HepG2 (cell line): Measurements from ENCODE around the gene SLC5A4. TPM values are rescaled to one million over a fixed set of nuclear protein-coding genes. Genes with fewer than 3 reads are reported as not detected.

Experiments
- ATRX ChIP-seq: sonication (generic); formaldehyde crosslinking; IDR thresholded peaks from 2 replicates; pipeline ENCODE4 v1.4.0; 2020; ENCODE audit warnings: missing genetic modification reagents, borderline replicate concordance
- EP300 ChIP-seq, 3 experiments: sonication (generic) in 1 of 3; formaldehyde crosslinking in 1 of 3; IDR thresholded peaks; 2 replicates each; pipeline versions ENCODE4 v1.5.1 to v1.6.1; 2011 to 2020; ENCODE audit warnings: low read depth in 2 of 3, low read length in 2 of 3, borderline replicate concordance in 1 of 3, improper control_type of control experiment in 1 of 3, mild to moderate bottlenecking in 1 of 3, missing genetic modification reagents in 1 of 3, moderate library complexity in 1 of 3
- HMG20A ChIP-seq: IDR thresholded peaks from 2 replicates; pipeline ENCODE4 v1.6.1; 2016; ENCODE audit warnings: borderline replicate concordance
- ISX ChIP-seq: sonication (generic); formaldehyde crosslinking; conservative IDR thresholded peaks from 2 replicates; pipeline ENCODE4 v1.5.0; 2020; ENCODE audit warnings: missing genetic modification reagents
- KLF15 ChIP-seq: sonication (generic); formaldehyde crosslinking; IDR thresholded peaks from 2 replicates; pipeline ENCODE4 v1.8.1; 2023; ENCODE audit warnings: borderline replicate concordance, mild to moderate bottlenecking, inconsistent platforms, missing genetic modification reagents, mixed read lengths
- NRL ChIP-seq: sonication (generic); formaldehyde crosslinking; IDR thresholded peaks from 2 replicates; pipeline ENCODE4 v1.5.0; 2020; ENCODE audit warnings: missing genetic modification reagents, mild to moderate bottlenecking, moderate library complexity, borderline replicate concordance
- TEAD3 ChIP-seq: optimal IDR thresholded peaks from 2 replicates; pipeline ENCODE3; 2016; ENCODE audit warnings: borderline replicate concordance
- ZNF292 ChIP-seq: sonication (generic); formaldehyde crosslinking; IDR thresholded peaks from 2 replicates; pipeline ENCODE4 v1.8.1; 2022; ENCODE audit warnings: mild to moderate bottlenecking, low read depth, missing genetic modification reagents, borderline replicate concordance
- ZNF333 ChIP-seq: sonication (generic); formaldehyde crosslinking; IDR thresholded peaks from 2 replicates; pipeline ENCODE4 v1.4.0; 2020; ENCODE audit warnings: mild to moderate bottlenecking, missing genetic modification reagents, borderline replicate concordance
- ZNF496 ChIP-seq: sonication (generic); formaldehyde crosslinking; IDR thresholded peaks from 2 replicates; pipeline ENCODE4 v1.8.1; 2023; ENCODE audit warnings: mild to moderate bottlenecking, moderate library complexity, missing genetic modification reagents; ENCODE audit not compliant: insufficient replicate concordance
- ZNF530 ChIP-seq: sonication (generic); formaldehyde crosslinking; IDR thresholded peaks from 2 replicates; pipeline ENCODE4 v1.5.0; 2020; ENCODE audit warnings: low read depth, mild to moderate bottlenecking, missing genetic modification reagents
- ZNF563 ChIP-seq: sonication (generic); formaldehyde crosslinking; IDR thresholded peaks from 2 replicates; pipeline ENCODE4 v1.8.0; 2022; ENCODE audit warnings: mild to moderate bottlenecking, moderate library complexity, missing genetic modification reagents
- ZNF644 ChIP-seq: IDR thresholded peaks from 2 replicates; pipeline ENCODE4 v1.6.1; 2016; ENCODE audit warnings: low read depth
- polyA plus RNA-seq, 8 experiments: library from polyadenylated mRNA; depleted of rRNA in 3 of 8; stranded (reverse) in 7 of 8; unstranded in 1 of 8; fragments of >200 nt; fragmentation: Illumina TruSeq in 4 of 8; extraction: Trizol in 4 of 8; gene quantifications; 2 replicates each; pipeline versions ENCODE4 v1.2.1 to v1.2.3, GENCODE V29; 2011 to 2016; ENCODE audit warnings: low read depth in 4 of 8, missing spikeins in 1 of 8, mixed read lengths in 1 of 8; ENCODE audit not compliant: insufficient read depth in 1 of 8
- total RNA-seq, 5 experiments: library from RNA; depleted of rRNA; stranded (reverse); fragments of >200 nt; fragmentation: Illumina TruSeq; extraction: Trizol; gene quantifications; 2 replicates each; pipeline ENCODE4 v1.2.3, GENCODE V29; 2016; ENCODE audit warnings: low read depth in 1 of 5
- TF ChIP-seq, protein P1 (sequence below): sonication (generic); formaldehyde crosslinking; conservative IDR thresholded peaks from 2 replicates; pipeline ENCODE4 v1.8.1; 2023; ENCODE audit warnings: missing genetic modification reagents
- TF ChIP-seq, protein P2 (sequence below): sonication (generic); formaldehyde crosslinking; IDR thresholded peaks from one replicate; pipeline ENCODE4 v1.5.1; 2020; ENCODE audit warnings: mild to moderate bottlenecking, missing genetic modification reagents; ENCODE audit errors: not compliant biosample characterization
- TF ChIP-seq, protein P3 (sequence below): sonication (generic); formaldehyde crosslinking; IDR thresholded peaks from 2 replicates; pipeline ENCODE4 v1.4.0; 2020; ENCODE audit warnings: missing genetic modification reagents

SLC5A4 gene
- total and polyA plus RNA-seq, 2 of the 13 experiments (the other 11 are each of a cell fraction or from before 2014, with no cell fraction given): not detected

DNA sequence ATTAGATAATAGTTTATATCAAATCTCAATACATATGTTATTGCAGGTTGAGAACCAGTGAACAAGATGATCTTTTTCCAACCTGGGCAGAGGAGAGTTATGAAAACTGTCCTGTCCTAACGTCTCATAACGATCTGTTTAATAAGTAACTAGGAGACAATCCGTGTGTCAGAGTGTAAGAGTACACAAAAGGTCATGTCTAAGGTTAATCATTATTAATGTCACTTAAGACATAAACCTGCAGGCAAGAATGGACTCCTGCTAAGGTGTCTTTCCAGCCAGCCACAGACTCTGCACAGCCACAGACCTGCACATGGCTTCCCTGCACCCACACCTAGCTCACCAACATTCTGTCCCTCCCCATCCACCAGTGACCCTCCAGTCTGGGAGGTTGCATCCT is 10.1 kb downstream of the SLC5A4 start (continued):
- TF ChIP-seq, protein P1, sequence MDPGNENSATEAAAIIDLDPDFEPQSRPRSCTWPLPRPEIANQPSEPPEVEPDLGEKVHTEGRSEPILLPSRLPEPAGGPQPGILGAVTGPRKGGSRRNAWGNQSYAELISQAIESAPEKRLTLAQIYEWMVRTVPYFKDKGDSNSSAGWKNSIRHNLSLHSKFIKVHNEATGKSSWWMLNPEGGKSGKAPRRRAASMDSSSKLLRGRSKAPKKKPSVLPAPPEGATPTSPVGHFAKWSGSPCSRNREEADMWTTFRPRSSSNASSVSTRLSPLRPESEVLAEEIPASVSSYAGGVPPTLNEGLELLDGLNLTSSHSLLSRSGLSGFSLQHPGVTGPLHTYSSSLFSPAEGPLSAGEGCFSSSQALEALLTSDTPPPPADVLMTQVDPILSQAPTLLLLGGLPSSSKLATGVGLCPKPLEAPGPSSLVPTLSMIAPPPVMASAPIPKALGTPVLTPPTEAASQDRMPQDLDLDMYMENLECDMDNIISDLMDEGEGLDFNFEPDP: no peak
- TF ChIP-seq TEAD3: no peak
- no peak for TF ChIP-seq EP300 (IDR thresholded peaks at IDR 0.05; ENCODE audit: low read depth in 2 of 2, low read length in 2 of 2)
- TF ChIP-seq EP300 (CRISPR knock-in tag; IDR thresholded peaks at IDR 0.05; ENCODE audit: borderline replicate concordance): no peak
- TF ChIP-seq ATRX (CRISPR knock-in tag): no peak
- no peak for TF ChIP-seq ZNF292 (CRISPR knock-in tag)
- no peak for TF ChIP-seq ZNF496 (CRISPR knock-in tag)
- no peak for TF ChIP-seq ZNF530 (CRISPR knock-in tag)
- TF ChIP-seq HMG20A (CRISPR knock-in tag): no peak; the same call in 1 of the 2 replicates
- no peak for TF ChIP-seq ZNF644
- no peak for TF ChIP-seq KLF15
- no peak for TF ChIP-seq ISX
- no peak for TF ChIP-seq ZNF333
- no peak for TF ChIP-seq NRL (CRISPR knock-in tag)
- TF ChIP-seq, protein P2, sequence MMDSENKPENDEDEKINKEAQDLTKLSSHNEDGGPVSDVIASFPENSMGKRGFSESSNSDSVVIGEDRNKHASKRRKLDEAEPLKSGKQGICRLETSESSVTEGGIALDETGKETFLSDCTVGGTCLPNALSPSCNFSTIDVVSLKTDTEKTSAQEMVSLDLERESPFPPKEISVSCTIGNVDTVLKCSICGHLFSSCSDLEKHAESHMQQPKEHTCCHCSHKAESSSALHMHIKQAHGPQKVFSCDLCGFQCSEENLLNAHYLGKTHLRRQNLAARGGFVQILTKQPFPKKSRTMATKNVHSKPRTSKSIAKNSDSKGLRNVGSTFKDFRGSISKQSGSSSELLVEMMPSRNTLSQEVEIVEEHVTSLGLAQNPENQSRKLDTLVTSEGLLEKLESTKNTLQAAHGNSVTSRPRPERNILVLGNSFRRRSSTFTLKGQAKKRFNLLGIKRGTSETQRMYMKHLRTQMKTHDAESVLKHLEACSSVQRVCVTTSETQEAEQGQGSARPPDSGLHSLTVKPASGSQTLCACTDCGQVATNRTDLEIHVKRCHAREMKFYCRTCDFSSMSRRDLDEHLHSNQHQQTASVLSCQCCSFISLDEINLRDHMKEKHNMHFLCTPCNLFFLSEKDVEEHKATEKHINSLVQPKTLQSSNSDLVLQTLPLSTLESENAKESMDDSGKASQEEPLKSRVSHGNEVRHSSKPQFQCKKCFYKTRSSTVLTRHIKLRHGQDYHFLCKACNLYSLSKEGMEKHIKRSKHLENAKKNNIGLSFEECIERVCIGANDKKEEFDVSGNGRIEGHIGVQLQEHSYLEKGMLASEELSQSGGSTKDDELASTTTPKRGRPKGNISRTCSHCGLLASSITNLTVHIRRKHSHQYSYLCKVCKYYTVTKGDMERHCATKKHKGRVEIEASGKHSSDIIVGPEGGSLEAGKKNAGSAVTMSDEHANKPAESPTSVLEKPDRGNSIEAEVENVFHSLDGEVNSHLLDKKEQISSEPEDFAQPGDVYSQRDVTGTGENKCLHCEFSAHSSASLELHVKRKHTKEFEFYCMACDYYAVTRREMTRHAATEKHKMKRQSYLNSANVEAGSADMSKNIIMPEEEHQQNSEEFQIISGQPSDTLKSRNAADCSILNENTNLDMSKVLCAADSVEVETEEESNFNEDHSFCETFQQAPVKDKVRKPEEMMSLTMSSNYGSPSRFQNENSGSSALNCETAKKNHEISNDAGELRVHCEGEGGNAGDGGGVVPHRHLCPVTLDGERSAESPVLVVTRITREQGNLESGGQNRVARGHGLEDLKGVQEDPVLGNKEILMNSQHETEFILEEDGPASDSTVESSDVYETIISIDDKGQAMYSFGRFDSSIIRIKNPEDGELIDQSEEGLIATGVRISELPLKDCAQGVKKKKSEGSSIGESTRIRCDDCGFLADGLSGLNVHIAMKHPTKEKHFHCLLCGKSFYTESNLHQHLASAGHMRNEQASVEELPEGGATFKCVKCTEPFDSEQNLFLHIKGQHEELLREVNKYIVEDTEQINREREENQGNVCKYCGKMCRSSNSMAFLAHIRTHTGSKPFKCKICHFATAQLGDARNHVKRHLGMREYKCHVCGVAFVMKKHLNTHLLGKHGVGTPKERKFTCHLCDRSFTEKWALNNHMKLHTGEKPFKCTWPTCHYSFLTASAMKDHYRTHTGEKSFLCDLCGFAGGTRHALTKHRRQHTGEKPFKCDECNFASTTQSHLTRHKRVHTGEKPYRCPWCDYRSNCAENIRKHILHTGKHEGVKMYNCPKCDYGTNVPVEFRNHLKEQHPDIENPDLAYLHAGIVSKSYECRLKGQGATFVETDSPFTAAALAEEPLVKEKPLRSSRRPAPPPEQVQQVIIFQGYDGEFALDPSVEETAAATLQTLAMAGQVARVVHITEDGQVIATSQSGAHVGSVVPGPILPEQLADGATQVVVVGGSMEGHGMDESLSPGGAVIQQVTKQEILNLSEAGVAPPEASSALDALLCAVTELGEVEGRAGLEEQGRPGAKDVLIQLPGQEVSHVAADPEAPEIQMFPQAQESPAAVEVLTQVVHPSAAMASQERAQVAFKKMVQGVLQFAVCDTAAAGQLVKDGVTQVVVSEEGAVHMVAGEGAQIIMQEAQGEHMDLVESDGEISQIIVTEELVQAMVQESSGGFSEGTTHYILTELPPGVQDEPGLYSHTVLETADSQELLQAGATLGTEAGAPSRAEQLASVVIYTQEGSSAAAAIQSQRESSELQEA (CRISPR knock-in tag): no peak
- TF ChIP-seq, protein P3, sequence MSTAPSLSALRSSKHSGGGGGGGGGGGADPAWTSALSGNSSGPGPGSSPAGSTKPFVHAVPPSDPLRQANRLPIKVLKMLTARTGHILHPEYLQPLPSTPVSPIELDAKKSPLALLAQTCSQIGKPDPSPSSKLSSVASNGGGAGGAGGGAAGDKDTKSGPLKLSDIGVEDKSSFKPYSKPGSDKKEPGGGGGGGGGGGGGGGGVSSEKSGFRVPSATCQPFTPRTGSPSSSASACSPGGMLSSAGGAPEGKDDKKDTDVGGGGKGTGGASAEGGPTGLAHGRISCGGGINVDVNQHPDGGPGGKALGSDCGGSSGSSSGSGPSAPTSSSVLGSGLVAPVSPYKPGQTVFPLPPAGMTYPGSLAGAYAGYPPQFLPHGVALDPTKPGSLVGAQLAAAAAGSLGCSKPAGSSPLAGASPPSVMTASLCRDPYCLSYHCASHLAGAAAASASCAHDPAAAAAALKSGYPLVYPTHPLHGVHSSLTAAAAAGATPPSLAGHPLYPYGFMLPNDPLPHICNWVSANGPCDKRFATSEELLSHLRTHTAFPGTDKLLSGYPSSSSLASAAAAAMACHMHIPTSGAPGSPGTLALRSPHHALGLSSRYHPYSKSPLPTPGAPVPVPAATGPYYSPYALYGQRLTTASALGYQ (CRISPR knock-in tag): no peak
- TF ChIP-seq ZNF563 (CRISPR knock-in tag): no peak
